Right renal pelvis (tissue), 4 donors: Measurements from ENCODE around the gene KIF21B. TPM values are rescaled to one million over a fixed set of nuclear protein-coding genes. Genes with fewer than 3 reads are reported as not detected.

Experiments
- DNase-seq, 4 donors: peaks; one replicate each; pipeline ENCODE4 v3.0.0-alpha.2; 2013; ENCODE audit warnings: low read depth in 4 of 4, low spot score in 3 of 4, missing footprints in 1 of 4
- polyA plus RNA-seq, 4 donors: library from polyadenylated mRNA; unstranded; fragments of 120-200 nt; gene quantifications; one replicate each; pipeline ENCODE4 v1.2.1, GENCODE V29; 2013; ENCODE audit not compliant: insufficient read length in 4 of 4

The KIF21B gene, protein sequence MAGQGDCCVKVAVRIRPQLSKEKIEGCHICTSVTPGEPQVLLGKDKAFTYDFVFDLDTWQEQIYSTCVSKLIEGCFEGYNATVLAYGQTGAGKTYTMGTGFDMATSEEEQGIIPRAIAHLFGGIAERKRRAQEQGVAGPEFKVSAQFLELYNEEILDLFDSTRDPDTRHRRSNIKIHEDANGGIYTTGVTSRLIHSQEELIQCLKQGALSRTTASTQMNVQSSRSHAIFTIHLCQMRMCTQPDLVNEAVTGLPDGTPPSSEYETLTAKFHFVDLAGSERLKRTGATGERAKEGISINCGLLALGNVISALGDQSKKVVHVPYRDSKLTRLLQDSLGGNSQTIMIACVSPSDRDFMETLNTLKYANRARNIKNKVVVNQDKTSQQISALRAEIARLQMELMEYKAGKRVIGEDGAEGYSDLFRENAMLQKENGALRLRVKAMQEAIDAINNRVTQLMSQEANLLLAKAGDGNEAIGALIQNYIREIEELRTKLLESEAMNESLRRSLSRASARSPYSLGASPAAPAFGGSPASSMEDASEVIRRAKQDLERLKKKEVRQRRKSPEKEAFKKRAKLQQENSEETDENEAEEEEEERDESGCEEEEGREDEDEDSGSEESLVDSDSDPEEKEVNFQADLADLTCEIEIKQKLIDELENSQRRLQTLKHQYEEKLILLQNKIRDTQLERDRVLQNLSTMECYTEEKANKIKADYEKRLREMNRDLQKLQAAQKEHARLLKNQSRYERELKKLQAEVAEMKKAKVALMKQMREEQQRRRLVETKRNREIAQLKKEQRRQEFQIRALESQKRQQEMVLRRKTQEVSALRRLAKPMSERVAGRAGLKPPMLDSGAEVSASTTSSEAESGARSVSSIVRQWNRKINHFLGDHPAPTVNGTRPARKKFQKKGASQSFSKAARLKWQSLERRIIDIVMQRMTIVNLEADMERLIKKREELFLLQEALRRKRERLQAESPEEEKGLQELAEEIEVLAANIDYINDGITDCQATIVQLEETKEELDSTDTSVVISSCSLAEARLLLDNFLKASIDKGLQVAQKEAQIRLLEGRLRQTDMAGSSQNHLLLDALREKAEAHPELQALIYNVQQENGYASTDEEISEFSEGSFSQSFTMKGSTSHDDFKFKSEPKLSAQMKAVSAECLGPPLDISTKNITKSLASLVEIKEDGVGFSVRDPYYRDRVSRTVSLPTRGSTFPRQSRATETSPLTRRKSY (N-terminal part only)
- polyA plus RNA-seq: 1 to 10 TPM; 2.2 to 3.0 (median 2.4) TPM

DNA sequence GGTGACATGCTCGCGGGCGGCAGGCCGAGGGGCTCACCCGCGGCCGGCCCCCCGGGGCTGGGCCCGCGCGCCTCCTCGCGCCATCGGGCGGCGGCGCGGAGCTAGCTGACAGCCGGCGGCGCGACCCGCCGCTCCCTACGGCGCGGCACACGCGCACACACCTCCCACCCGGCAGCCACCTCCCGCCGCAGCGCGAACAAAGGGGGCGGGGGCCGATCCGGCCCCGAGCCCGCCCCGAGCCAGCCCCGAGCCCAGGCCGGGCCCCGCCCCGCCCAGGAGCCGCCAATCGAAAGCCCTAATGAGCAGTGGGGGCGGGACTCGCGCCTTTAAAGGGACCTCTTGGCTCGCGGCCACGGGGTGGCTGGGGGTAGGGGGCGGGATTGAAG lies at the start of gene KIF21B:
Gene KIF21B (minus strand): TSS at position 198 of the 386 bp plus-strand sequence. CDS start 331 bp downstream, outside the sequence.
- DNase-seq: peak; percentile 48 to 67 (median 62)

DNA sequence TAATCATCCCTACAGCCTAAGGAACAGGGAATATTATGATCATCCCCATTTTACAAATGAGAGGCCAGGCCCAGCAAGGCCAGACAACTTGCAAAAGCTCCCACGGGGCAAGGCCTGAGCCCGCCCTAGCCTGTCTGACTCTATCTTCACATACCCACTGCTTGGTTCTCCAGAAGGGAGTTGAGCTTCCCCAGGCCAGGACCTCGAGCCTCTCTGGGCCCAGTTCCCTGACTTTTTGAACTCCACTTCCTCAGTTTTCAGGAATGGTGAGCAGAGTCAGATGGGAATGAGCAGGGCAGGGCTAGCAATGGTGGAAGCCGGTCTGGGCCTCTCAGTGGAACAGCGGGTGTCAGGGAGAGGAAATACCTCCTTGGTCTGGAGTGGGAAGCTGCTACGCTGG lies 49.4 kb upstream of the KIF21B start:
- DNase-seq: no peak

DNA sequence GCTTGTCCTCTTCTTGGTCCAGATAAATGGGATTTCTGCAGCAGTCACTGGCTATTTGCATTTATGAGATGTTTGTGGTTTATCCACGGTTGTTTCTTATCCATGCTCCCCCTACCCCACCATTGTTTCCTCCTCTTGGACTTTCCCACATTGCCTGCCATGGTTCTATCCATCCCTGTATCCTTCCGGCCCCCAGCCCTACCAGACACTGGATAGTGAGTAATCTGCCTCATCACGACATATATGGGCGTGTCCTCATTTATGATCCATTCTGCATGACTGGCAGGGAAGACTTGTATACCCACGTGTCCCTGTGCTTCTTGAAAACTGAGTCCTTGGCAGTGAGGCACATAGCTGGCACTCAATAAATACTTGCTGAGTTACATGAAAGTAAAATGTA lies 48.6 kb upstream of the KIF21B start:
- no peak for DNase-seq

DNA sequence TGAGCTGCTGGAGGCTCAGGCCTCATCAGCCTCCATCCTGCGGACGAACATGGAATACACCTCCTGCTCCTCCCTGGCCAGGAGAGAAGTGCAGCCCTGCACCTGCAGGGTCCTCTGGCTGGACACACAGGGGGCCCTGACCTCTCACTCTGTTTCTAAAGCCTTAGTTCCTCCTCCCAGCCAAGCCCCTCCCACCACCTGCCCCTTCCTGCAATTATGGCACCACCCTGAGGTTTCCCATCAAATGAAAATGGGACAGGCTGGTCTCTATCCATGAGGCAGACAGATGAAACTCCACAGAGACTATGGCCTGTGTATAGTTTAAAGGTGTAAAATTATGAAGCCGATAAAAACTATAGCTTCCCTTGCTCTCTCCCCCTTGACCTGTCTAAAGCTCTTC lies 46.1 kb upstream of the KIF21B start:
- no peak for DNase-seq

DNA sequence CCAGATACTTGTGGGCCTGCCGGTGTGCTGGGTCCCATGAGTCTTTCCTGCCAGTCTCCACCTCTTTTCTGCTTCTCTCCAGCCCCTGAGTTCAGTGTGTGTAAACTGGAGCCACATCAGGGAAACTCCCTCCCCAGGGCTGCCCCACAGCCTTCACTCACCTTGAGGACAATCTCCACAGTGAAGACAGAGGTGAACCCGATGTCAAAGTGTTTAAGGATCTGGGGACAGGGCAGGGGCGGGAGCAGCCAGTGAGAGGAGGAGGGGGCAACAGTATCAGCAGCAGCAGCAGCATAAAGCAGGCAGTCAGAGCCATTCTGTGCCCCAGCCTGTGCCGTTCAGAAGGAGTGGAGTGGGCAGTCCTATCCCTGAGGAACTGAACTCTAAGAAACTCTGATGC lies 45.5 kb upstream of the KIF21B start:
- DNase-seq: no peak

DNA sequence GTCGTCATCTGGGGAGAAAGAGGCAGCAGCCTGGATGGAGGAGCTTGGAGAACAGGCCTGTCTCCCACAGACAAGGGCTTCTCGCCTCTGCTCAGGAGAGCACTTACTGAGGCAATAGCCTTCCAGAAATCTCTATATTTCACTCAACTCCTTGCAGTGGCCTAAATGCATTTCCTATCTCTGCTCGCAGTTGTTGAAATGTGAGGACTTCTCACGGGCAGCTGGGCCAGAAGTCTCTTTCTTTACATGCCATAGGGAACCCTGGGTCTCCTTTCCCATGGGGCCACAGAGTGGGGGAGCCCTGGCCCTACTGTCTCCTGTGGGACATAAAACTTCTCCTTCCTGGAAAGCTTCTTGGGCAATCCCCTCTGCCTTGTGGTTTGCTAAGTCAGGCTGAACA lies 43.5 kb upstream of the KIF21B start:
- DNase-seq: no peak

DNA sequence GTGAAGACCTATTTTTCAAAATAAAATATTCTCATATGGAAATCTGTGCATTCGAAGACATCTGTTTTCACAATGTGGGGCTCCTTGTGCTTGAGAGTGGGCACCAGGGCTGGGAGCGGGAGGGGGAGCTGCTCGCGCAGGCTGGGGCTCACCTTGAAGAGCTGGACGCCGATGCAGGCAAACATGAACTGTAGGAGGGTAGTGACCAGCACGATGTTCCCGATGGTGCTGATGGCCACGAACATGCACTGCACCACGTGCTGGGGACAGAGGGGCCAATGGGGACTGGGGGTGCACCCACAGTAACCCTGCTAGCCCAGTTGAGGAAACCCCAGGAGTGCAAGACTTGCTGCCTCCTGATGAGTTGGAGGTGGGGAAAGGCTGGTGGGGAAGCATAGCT lies 42.2 kb upstream of the KIF21B start:
- no peak for DNase-seq

DNA sequence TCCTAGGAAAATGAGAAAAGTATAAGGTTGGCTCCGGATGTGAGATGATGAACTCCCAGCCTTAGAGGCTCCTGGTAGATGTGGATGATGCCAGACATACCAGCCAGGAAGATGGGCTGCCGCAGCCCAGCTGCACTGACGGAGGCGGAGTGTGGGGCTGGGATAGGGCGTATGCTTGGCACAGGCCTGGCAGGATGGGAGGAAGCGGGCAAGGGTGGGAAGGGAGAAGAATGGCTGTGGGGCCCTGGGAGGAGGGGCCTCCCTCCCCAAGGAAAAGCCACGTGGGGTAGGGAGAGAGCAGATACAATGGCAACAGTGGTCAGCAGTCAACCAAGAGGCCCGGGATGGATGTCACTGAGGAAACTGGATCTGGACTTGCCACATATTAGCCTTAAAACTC lies 41.3 kb upstream of the KIF21B start:
- no peak for DNase-seq

DNA sequence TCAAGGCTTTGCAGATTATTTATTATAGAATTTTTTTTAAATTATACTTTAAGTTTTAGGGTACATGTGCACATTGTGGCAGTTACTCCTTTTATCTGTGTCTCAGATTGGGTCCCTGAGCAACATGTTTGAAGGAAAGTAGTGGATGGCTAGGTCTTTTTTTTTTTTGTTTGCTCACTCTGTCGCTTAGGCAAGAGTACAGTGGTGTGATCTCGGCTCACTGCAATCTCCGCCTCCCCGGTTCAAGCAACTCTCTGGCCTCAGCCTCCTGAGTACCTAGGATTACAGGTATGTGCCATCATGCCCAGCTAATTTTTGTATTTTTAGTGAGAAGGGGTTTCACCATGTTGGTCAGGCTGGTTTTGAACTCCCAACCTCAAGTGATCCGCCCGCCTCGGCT lies 39.6 kb upstream of the KIF21B start:
- no peak for DNase-seq

DNA sequence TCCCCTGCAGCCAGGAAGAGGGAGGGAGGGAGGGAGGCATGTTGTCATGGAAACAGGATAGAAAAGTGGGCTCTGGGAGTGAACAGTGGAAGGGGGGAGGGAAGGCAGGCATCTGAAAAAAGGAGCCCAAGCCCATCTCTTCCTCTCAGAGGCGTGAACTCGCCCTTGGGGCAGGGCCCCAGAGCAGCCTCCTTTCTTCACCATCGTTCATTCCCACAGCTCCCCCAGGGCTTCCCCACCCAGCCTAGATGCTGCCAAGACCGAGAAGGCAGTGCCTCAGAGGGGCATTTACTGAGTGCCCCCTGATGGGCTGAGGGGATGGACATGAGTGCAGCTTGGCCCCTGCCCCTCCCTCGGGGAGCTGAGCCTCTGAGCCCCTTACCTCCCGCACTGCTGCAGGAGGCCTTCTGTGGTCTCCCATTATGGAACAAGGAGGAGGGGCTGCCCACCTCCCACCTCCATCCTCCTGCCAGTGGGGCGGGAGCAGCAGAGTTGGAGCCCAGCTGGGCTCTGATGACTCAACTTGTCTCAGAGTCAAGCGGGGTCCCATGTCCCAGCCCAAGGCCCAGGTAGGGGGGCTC lies 39.1 kb upstream of the KIF21B start:
- DNase-seq: no peak

DNA sequence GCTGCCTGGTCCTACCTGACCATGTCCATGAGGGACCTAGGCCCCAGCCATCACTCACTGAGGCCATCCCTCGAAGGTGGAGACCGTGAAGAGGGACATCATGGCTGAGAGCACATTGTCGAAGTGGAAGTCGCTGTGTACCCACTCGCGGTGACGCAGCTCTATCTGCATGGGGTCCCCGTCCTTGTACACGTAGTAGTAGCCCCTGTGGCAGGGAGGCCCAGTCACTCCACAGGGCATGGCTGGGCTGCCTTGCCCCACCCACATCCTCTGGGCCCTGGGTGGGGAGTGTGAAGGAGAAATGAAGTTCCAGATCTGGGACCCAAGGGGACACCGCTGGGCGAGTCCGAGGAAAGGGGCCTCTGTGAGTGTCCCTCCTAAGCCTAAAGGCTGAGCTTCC lies 38.4 kb upstream of the KIF21B start:
- DNase-seq: no peak

DNA sequence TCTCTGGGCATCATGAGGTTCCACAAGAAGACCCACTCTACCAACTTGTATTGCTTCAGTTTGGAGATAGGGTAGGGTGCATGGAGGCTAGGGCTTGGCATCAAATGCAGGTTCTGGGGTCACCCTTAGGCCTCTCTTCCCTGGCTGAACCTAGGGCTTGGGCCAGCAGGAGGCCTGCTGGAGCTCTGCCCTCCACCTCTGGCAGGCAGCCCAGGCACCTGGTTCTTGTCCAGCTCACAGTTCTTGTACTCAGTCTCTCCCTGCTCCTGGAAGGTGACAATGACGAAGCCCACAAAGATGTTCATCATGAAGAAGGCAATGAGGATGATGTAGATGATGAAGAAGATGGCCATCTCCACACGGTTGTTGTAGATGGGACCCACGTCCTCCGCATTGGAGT lies 37.5 kb upstream of the KIF21B start:
- DNase-seq: no peak

DNA sequence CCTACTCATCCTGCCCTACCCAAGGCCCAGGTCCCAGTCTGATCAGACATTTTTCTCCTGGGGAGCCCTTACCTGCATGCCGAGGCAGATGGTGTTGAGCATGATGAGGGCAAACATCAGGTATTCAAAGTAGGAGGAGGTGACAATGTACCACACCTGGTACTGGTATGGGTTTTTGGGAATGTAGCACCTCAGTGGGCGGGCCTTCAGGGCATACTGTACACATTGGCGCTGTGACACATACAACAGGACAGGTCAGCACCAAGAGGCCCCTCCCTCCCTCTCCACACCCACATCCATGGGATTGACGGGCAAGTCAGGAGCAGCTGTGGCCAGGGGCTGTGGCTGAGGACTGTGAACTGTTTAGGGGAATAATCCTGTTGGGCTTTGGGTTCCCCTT lies 37.1 kb upstream of the KIF21B start:
- DNase-seq: no peak

DNA sequence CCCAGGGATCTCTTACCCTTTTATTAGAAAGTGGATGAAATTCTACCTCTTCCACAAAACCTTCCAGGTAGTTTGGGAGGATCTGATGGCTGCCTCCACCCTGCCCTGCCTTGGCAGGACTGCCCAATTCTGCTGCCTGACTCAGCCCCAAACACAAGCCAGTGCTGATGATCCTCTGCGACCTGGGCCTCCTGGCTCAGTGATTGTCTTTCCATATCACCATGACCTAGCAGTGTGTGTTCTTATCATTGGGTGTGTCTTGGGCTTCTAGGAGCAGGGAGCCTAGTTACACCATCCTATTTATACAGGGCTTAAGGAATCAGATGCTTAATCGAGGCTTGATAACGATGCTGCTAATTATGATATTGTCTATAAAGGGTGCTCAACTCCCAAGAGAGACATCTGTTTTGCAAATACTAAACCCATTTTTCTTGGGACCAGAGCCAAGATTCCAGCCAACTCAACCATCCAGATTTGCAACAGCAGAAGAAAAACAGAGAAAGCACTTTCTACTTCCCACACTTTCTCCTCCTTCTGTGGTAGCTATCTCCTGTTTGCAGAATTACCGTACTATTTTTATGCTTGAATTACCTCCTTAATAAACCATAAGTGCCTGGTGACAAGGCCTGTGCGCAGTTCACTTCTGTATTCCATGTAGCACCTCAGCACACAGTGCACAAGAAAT lies 36.5 kb upstream of the KIF21B start:
- no peak for DNase-seq

DNA sequence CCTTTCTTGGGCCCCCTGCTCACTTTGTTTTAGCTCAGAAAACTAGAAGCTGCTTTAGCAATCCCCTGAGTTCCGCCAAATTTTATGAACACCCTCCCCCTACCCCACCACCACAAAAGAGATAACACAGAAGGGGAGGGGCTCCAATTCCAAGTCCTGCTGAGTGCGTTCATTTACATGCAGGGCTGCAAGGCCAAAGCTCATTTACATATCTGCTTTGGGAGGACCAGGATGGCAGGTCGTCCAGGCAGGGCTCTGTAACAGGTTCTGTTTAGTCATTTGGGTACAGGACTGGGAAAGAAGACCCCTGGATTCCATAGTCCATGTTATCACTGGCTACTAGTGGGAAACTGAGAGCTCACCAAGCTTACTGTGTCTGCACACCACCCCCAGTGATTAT lies 35.9 kb upstream of the KIF21B start:
- no peak for DNase-seq

DNA sequence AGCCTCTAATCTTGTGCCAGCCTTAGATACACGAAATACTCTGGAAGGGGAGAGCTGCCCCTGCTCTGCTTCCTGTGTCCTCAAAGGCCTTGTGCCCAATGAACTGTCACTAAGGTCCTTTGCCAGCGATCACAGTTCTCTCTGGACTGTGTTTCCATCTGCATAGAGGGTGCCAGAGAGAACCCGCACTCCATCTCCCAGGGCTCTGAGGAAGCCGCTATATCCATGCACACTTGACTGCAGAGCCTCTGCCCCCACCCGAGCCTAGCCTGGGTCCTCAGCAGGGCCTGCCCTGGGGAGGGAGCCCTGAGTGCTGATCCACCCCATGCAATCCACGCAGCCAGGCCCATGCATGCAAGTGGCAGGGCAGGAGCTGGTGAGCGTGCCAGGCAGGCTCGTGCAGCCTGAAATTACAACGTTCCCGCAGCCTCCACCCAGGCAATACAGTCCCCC lies 30.6 kb upstream of the KIF21B start:
- no peak for DNase-seq

DNA sequence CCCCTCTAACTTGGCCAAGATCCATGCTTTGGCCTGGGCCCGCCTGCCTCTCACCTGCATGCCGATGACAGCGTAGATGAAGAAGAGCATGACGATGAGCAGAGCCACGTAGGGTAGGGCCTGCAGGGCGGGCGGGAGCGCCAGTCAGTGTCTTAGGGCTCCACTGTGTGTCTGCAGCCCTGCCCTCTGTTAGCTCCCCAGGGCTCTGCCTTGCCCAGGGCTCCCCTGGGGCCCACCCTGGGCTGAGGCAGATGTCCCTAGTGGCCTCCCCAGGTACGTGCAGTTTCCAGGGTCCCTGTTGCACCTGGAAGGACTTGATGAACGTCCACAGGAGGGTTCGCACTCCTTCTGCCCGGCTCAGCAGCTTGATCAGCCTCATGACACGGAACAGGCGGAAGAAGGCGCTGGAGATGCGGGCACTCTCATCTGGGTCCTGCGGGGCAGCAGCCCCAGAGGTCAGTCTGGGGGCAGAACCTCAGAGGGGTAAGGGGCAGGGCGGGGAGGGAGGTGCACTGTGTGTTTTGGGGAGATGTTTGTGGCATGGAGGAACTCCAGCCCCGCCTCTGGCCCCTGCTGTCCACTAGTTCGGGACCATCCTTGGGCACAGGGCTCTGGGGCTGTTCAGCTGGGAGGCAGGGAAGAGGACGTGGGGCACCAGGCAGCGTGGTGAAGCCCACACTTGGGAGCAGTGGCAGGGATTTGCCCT lies 29.8 kb upstream of the KIF21B start:
- no peak for DNase-seq

DNA sequence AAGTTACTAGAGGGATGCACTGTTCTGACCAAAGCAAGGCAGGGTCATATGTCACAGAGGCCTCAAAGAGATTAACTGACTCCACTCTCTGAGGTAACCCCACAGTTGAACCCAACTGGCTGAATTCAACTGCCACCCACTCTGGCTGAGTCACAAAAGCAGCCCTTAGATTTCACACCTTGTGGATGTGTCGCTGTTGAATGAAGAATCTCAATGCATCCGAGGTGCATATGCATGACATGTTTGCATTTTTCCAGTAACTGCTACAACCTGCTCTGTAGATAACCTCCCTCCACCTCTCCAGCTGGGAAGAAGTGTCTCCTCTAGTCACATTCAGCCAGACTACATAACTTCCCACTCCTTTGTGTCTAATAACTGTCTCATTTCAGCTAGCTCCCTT lies 27.9 kb upstream of the KIF21B start:
- no peak for DNase-seq

DNA sequence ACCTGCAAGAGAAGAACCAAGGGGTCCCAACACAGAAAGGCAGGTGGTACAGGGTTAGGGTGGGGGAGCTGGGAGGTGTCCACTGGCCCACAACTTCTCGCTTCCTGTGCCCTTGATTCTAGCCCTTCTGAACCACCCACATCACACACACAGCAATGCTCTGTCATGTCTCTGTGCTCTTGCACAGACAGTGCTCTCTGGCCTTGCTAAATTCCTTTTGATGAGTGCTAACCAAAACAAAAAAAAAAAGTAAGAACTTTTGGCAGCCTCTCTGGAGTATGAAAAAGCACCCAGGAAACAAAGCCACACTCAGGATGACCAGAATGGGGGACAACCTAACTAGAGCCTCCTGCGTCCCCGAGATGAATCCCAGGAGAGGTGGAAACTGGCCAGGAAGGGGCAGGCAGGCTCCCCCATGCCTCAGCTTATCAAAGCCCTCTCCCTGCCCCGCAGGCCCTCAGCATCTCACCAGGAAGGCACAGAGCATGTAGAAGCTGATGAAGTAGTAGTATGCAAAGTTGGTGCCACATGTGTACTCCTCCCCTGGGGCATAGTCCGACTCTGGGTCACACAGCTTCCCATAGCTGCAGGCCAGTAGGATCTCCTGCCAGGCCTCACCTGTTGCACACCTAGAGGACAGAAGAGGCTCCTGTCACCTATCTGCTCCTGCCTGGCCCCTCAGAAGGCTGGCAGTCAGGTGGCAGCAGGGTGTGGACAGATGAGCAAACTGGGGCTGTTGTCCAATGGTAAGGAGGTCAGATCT lies 27.2 kb upstream of the KIF21B start:
- DNase-seq: no peak
